ENCODE data around the gene FNDC4.

FNDC4 gene

GRCh38 chr2:27492557-27492956, 2.4 kb downstream of the FNDC4 start:
- DNase-seq: no peak

- DNase-seq: peak; percentile 99
Measured at GRCh38 chr2:27489498-27490397, 5.3 kb downstream of the FNDC4 start, which contains the start of gene IFT172. IFT172 (minus strand) TSS chr2:27489743; CDS start chr2:27489653, 90 bp downstream.

DNA sequence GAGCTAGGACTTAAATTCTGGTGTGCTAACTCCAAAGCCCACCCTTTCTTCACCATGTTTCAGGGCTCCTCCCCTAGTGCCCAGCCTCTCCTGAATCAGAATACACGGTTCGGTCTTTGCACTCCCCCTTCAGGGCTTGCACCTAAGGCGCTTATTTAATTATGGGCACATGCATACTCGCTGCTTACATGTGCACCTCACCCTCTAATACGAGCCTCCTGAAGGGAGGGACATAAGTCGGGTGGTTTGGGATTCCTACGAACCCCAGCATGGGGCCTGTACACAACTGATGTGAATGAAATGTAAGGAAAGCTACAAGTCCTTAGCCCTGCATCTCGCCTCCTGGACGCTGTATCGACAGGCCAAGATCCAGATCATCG, 5.9 kb downstream of the FNDC4 start:
- no peak for DNase-seq

DNA sequence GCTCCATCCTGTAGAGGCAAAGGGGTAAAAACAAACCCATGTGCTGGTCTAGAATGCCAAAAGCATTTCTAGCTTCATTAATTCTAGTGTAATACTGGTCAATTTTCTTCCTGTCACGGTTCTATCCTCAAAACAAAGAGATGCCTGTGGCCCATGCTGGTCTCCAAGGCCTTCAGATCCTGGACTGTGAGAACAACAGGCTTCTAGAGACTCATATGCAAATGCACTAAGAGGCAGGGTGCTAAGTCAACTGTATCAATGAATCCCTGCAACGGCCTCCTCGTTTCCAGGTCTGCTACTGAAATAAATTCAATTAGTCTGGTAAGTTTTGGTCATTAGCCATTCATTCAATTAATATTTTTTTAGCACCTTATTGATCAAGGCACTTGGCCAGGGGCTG, 9.5 kb downstream of the FNDC4 start:
- DNase-seq: no peak

- DNase-seq: no peak
Measured at GRCh38 chr2:27471961-27472360, 23.0 kb downstream of the FNDC4 start.

DNA sequence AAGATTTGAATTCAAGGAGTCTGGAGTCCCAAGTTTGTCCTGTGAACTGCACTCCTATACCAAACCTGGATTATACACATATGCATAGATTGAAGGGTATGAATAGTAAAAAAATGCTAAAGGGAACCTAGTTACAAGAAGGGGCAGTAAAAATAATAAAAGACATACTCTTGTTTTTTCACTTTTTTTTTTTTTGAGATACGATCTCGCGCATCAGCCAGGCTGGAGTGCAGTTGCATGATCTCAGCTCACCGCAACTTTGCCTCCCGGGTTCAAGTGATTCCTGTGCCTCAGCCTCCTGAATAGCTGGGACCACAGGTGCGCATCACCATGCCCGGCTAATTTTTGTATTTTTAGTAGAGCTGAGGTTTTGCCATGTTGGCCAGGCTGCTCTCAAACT, 30.6 kb downstream of the FNDC4 start:
- no peak for DNase-seq

DNA sequence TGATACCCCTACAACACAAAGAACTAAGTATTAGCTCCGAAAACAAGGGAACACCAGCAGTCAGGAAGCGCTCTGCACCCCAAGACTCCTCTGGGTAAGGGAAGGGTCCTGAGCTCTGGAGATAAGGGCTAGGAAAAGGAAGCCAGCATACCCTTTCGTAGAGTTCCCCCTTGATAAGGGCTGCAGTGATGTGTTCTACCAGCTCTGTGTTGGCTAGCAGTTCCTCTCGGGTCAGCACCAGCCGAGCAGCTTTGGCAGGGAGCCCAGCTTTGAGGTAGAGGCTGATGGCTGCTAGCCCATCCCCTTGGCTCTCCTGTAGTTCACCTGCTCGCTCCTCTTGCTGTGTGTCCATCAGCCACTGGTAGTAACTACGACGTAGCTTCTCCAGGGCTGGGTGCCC, 33.9 kb downstream of the FNDC4 start:
- no peak for DNase-seq

DNA sequence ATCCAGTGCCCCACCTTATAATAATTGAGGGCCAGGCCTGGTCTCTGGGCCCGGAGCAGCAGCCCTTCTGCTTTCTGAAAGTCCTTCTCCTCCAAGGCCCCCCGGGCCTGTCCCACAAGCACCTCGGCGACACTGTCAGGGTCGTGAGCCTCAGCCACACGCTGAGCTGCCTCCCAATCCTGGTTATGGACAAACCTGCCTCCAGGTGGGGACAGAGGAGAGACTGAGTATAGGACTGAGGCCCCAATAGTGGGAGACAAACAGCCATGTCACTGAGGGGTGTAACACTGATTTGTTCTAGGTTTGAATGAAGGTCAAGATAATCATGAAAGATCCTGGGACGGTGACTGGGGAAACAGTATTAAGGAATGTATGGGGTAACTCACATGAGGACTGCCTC, 41.0 kb downstream of the FNDC4 start:
- DNase-seq: no peak

- DNase-seq: no peak
Measured at GRCh38 chr2:27451095-27451494, 43.9 kb downstream of the FNDC4 start.

GRCh38 chr2:27448381-27448780, 46.6 kb downstream of the FNDC4 start:
- no peak for DNase-seq

GRCh38 chr2:27446057-27446456, 48.9 kb downstream of the FNDC4 start:
- DNase-seq: no peak

DNA sequence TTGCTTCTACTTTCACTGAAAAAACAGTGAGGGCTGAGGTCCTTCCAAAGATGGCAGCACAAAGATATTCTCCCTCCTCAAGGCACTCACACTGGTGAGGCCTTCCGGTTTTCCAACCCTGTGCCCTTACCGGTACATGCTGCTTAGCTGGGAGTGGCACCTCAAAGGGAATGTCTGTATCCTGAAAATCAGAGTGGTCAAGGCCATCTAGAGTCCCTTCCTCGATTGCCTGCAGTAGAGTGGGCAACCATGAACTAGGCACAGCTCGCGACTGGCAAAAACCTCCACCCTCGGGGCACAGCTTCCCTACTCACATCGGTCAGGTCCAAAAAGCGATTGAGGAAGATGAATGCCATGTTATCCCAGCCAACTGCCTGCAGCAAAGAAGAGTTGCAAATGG, 49.4 kb downstream of the FNDC4 start:
- DNase-seq: no peak

DNA sequence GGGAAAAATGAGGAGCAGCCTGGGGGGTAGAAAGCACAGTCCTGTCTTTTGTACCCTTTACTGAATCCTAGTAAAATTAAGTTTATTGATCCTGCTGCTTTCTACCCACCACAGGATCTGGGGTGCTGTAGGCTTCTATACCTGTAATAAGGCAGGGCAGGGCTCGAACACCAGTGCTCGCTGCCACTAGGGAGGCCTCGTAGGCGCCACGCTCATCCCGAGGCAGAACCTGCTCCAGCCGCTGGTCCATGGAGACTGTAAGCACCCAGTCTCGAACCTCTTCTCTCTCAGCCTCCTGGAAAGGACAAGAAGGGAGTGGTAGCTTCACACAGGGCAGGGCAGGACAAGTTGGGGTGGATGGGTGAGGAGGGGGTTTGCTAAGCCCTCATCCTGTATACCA, 49.8 kb downstream of the FNDC4 start:
- DNase-seq: no peak

- no peak for DNase-seq
Measured at GRCh38 chr2:27442920-27443282, 52.1 kb downstream of the FNDC4 start.

DNA sequence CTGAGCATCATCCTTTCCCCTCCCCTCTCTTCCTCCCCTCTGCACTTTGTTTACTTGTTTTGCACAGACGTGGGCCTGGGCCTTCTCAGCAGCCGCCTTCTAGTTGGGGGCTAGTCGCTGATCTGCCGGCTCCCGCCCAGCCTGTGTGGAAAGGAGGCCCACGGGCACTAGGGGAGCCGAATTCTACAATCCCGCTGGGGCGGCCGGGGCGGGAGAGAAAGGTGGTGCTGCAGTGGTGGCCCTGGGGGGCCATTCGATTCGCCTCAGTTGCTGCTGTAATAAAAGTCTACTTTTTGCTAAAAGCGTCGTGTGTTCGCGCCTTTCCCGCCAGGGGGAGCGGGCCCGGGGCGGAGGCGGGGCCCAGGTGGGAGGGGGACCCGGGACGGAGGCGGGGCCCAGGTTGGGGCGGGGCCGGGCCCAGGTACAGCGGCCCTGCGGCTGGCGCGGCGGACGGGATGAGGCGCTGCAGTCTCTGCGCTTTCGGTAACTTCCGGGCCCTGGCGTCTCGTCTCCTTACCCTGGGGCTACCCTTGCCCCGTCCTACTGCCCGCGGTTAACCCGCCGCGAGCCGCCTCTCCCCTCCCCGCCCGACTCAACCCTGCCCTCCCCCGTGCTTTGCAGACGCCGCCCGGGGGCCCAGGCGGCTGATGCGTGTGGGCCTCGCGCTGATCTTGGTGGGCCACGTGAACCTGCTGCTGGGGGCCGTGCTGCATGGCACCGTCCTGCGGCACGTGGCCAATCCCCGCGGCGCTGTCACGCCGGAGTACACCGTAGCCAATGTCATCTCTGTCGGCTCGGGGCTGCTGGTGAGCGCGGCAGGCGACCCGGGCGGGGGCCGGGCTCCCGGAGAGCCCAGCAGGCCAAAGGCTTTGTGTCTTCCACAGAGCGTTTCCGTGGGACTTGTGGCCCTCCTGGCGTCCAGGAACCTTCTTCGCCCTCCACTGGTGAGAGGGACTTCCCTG, 52.8 kb downstream of the FNDC4 start, which contains the start of gene KRTCAP3:
Gene KRTCAP3, plus strand, starts transcription at position 424 of the 962 bp plus-strand sequence. Its CDS starts 32 bp downstream, at position 456.
- DNase-seq: peak; percentile 23

Measured in stimulated activated CD4-positive, alpha-beta T cell treated with anti-CD3 and anti-CD28 coated beads, Interleukin-1b, Interleukin-23, amount 100 ng/mL, for 48 hours (primary cell).